ENCODE results near the gene HSD17B13. TPM values are rescaled to one million over a fixed set of nuclear protein-coding genes. Genes with fewer than 3 reads are reported as not detected.

Gene HSD17B13
- total RNA-seq, 4 donors from 2014 or later: 0.22 to 1.7 (median 0.39) TPM

DNA sequence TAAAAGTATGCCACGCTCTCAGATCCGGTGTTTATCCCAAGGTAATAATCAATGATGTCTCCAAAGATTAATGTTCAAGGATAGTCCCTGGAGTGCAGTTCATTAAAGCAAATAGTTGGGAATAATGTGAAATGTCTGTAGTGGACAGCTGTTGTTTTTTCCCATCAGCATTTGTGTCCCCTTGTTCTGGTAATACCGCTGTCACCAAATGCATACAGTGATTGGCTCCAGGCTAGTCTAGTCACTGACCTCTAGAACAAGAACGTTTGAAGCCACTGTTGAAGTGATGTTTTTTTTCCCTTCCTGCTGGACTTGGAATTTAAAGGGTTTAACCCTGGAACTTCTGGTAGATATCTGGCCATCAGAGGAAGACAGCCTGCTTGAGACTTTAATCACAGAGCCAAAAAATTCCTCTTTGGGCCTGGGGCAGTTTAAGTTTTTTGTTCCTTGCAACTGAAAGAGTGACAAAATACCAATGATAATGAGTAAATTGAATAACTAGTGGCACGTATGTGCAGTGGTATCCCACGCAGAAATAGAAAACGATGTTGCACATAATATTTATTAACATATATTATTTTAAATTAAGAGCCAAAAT is 37.8 kb upstream of the HSD17B13 start:
- H3K36me3 ChIP-seq: no peaks in the 10 kb centered on the region

DNA sequence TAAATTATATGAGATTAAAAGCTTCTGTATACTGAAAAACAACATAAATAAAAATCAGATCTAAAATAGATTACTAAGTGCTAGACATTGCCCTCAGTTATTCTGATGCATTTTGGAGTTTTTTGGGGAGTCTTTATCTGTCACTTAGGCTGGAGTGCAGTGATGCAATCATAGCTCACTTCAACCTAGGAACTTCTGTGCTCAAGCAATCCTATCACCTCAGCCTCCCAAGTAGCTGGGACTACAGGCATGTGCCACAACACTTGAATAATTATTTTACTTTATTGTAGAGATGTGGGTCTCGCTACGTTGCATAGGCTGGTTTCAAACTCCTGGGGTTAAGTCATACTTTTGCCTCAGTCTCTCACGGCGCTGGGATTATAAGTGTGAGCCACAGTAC is 36.6 kb upstream of the HSD17B13 start:
- Histone ChIP-seq H3K36me3 (no peaks in the 10 kb centered on the region), H3K4me3 (replicated peaks in 1 of 3) (no peak overlapping the region), H3K4me1 (peaks cover 0 to 5% of the 10 kb centered on the region in 2 donors), H3K27me3 (no peaks in the 10 kb centered on the region), H3K9me3 (no peaks in the 10 kb centered on the region), H3K27ac (no peak overlapping the region)
- WGBS, 2 donors: 94 to 99% methylated on average over 4 of the region's 4 CpGs
- no peak for TF ChIP-seq POLR2A (IDR thresholded peaks at IDR 0.05)
- TF ChIP-seq, protein P1, sequence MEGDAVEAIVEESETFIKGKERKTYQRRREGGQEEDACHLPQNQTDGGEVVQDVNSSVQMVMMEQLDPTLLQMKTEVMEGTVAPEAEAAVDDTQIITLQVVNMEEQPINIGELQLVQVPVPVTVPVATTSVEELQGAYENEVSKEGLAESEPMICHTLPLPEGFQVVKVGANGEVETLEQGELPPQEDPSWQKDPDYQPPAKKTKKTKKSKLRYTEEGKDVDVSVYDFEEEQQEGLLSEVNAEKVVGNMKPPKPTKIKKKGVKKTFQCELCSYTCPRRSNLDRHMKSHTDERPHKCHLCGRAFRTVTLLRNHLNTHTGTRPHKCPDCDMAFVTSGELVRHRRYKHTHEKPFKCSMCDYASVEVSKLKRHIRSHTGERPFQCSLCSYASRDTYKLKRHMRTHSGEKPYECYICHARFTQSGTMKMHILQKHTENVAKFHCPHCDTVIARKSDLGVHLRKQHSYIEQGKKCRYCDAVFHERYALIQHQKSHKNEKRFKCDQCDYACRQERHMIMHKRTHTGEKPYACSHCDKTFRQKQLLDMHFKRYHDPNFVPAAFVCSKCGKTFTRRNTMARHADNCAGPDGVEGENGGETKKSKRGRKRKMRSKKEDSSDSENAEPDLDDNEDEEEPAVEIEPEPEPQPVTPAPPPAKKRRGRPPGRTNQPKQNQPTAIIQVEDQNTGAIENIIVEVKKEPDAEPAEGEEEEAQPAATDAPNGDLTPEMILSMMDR (IDR thresholded peaks at IDR 0.05): no peak
- intact Hi-C loops (cut with DNase I): no loop called here
- DNase-seq: no peak

More for the DNA sequence above, 37.8 kb upstream of the HSD17B13 start:
- DNase-seq: no peak
- TF ChIP-seq POLR2A (IDR thresholded peaks at IDR 0.05): no peak
- TF ChIP-seq, protein P1 (IDR thresholded peaks at IDR 0.05): no peak
- Histone ChIP-seq H3K27me3 (no peaks in the 10 kb centered on the region), H3K9me3 (no peaks in the 10 kb centered on the region), H3K4me1 (no peaks in the 10 kb centered on the region), H3K27ac (no peak overlapping the region), H3K4me3 (replicated peaks in 1 of 3) (no peak overlapping the region)
- intact Hi-C loops (cut with DNase I): no loop called here
- WGBS, 2 donors: 77 to 79% methylated on average over 7 of the region's 7 CpGs

DNA sequence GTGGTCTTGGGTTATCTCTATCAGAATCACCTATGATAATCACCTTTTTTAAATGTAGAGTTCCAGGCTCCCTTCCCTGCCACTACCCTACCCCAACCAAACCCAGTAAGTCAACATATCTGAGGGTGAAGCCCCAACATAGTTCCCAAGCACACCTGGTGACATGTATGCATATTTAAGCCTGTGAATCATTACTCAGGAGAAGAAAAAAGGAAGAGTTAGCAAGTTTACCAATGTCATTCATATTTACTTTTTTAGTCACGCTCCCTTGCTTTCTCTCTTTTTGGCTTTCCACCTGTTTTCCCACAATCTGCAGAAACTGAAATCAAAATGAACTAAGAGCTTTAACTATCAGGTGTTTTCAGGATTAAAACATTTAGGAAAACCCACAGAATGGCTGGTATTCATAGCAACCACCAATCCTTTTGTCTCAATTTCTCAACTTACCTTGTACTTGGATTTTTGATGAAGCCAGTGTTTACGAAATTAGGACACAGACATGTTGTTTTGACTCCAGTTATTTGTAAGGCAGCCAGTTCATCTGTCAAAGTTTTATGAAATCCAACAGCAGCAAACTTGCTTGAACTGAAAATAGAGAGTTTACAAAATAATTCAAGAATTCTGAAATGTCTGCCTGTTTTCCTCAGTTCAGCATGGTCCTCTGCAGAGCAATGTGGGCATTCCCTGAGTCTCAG is 34.3 kb upstream of the HSD17B13 start:
- Histone ChIP-seq H3K4me3 (replicated peaks in 1 of 3) (no peak overlapping the region), H3K27ac (no peak overlapping the region), H3K36me3 (no peaks in the 10 kb centered on the region), H3K9me3 (no peaks in the 10 kb centered on the region), H3K27me3 (no peaks in the 10 kb centered on the region), H3K4me1 (peaks cover 0 to 5% of the 10 kb centered on the region in 2 donors)
- TF ChIP-seq, protein P1 (IDR thresholded peaks at IDR 0.05): no peak
- TF ChIP-seq POLR2A (IDR thresholded peaks at IDR 0.05): no peak
- 95 to 96% methylated on average over 2 of the region's 2 CpGs for WGBS, 2 donors
- intact Hi-C loops (cut with DNase I): no loop called here
- no peak for DNase-seq

GRCh38 chr4:87354168-87355102 is 31.8 kb upstream of the HSD17B13 start:
- DNase-seq: no peak
- WGBS, 2 donors: 66 to 76% methylated on average over 7 of the region's 7 CpGs
- Histone ChIP-seq H3K27me3 (no peaks in the 10 kb centered on the region), H3K4me3 (replicated peaks in 1 of 3) (no peak overlapping the region), H3K27ac (peak overlapping the region in 2 of 3 donors; percentile 11 to 44), H3K36me3 (no peaks in the 10 kb centered on the region), H3K9me3 (no peaks in the 10 kb centered on the region), H3K4me1 (peaks cover 0 to 5% of the 10 kb centered on the region in 2 donors)
- TF ChIP-seq, protein P1 (IDR thresholded peaks at IDR 0.05): no peak
- TF ChIP-seq POLR2A (IDR thresholded peaks at IDR 0.05): no peak
- intact Hi-C loops (cut with DNase I): no loop called here

Data from thyroid gland (tissue), 4 donors.